Fibroblast of skin of right biceps (primary cell): Measurements from ENCODE around the gene ALOX5.

Experiments
- DNase-seq: peaks from one replicate; pipeline ENCODE4 v3.0.0-alpha.2; 2013

The ALOX5 gene

GRCh38 chr10:45425621-45426563, 51.9 kb downstream of the ALOX5 start:
- no peak for DNase-seq

- no peak for DNase-seq
These were observed 53.4 kb downstream of the ALOX5 start for GRCh38 chr10:45427262-45427969.

- DNase-seq: no peak
These were observed 54.0 kb downstream of the ALOX5 start for GRCh38 chr10:45427970-45428366.

- DNase-seq: no peak
These were observed 54.8 kb downstream of the ALOX5 start for GRCh38 chr10:45428611-45429510.

- DNase-seq: no peak
These were observed 55.8 kb downstream of the ALOX5 start for GRCh38 chr10:45429790-45430189.

DNA sequence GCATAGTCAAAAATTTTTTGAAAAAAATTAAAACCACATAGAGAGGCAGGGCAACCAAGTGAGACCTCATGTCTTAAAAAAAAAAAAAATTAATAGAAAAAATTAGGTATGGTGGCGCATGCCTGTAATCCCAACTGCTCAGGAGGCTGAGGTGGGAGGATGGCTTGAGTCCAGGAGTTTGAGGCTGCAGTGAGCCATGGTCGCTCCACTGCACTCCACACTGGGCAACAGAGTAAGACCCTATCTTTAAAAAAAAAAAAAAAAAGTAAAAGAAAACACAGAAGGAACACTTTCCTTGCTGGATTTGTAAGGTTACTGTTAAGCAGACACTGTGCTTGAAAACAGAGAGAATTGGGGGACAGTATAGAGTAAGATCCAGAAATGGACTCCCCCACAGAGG, 58.1 kb downstream of the ALOX5 start:
- DNase-seq: no peak

DNA sequence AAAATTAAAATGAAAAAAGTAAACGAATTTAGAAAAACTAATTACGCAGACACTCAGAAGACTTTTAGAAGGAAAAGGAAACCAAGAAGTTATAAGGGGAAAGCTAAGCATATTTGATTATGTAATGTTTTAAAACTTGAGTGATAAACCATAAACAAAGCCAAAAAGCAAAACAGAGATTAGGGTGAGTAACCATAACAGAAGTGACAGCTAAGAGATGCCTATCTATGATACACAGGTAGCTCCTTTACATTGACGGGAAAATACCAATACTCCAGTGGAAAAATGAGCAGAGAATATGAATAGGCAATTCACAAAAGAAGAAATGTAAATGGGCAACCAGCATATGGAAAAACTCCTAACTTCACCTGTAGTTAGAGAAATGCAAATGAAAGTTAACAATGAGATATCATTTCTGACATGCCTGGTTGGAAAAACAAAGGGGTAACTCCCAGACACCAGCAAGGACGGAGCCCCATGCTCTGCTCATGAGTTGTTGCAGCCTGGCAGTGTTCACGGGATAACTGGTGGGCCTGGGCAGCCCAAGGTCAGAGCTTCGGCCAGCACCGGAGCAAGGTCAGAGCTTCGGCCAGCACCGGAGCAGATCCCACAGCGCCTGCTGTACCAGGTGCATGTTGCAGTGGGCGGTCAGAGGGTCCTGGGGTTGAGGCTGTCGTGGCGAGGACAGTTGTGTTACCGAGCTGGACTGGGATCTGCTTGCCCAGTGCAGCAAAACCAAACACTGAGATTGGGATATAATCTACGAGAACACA, 58.9 kb downstream of the ALOX5 start:
- DNase-seq: no peak

GRCh38 chr10:45433716-45434469, 59.9 kb downstream of the ALOX5 start:
- DNase-seq: no peak

- no peak for DNase-seq
These were observed 63.8 kb downstream of the ALOX5 start for GRCh38 chr10:45437587-45438465.

DNA sequence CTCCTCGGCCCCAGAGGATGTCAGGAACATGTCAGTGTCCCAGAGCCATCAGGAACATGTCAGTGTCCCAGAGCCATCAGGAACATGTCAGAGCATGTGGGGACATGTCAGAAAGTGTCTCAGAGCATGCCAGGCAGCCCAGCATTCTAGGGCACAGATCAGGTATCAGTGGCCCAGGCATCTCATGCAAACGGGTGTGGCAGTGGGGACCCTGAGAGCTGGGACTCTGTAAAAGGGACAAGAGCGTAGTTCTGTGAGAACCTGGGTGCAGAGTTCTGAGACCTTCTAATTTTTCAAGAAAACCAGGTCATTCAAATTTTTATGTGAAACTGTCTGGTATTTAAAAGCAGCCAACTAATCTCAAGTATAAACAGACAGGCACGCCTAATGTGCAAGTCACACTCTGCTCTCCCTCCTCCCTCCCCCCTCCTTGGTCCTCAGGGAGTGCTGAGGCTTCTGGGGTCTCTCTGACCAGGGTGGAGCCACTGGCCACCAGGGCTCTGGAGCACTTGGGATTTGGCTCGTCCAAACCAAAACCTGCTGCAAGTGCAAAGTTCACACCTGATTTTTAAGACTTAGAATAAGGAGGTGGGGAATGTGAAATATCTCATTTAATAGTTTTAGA, 64.6 kb downstream of the ALOX5 start:
- no peak for DNase-seq

DNA sequence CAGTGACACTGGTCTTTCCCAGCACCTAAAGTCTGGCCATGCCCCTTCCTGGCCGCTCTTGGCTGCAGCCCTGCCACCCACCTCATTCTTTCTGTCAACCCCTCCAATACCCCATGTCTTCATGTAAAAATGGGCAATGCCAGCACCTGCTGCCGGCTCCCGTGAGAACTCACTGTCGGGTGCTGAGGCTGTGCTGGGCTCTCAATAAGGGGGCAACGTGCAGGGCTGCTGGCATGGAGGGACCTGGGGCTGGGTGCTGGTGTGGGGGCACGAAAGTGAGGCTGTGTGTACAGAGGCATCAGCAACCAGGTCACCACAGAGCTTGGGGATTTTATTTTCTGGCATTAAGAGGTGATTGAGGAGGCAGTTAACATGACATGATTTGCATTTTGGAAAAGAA, 65.3 kb downstream of the ALOX5 start:
- no peak for DNase-seq

DNA sequence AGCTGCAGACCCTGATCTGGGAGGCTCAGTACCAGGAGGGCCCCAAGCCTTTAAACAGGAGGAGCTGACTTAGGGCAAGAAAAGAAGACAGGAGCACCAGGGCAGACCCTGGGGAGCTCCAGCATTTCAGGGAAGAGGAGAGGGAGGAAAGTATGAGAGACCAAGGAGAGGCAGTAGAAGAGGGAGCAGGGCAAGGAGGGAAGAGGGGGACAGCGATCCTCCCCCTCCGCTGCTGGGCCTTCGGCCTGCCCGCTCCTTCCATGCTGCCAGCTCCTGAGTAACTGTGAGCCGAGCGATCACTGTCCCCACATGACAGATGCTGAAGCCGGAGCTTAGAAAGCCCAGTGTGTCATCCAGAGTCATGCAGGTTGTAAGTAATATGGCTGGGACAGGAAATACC, 65.9 kb downstream of the ALOX5 start:
- DNase-seq: no peak

DNA sequence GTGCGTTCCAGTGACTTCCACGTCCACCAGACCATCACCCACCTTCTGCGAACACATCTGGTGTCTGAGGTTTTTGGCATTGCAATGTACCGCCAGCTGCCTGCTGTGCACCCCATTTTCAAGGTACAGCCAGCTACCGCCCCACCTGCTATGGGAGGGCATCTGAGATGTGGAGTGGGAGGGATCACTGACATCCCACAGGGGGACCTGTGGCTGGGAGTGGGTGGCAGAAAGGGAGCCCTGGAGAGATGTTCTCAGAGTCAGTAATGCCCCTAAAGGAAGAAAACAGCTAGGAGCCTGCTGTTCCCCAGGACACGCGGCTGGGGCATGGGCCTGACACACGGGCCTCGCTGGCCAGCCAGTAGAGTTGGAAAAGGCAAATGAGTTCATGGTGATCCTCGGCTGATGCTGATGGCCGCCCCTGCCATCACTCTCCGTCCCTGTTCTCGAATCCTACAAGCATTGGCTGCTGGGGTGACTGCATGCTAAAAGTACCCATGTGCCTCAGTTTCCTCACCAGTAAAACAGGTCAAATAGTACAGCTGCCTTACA, 66.6 kb downstream of the ALOX5 start:
- DNase-seq: no peak

GRCh38 chr10:45441239-45442190, 67.5 kb downstream of the ALOX5 start:
- DNase-seq: no peak

DNA sequence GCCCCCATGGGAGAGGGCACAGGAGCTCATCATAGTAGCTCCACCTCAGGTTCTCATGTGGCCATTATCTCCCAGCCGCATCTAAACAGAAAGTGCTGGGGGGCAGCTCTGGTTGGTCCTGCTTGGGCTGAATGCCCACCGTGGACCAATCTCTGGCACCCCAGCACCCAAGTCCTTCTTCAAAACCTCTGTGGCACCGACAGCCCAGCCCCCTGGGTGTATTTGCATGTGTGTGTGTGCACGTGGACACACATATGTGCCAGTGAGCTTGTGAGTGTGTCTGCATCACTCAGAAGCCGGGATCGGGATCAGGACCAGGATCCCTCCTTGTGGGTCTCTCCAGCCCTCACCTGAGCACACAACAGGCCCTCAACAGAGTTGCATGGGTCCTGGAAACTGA, 68.2 kb downstream of the ALOX5 start:
- DNase-seq: no peak

DNA sequence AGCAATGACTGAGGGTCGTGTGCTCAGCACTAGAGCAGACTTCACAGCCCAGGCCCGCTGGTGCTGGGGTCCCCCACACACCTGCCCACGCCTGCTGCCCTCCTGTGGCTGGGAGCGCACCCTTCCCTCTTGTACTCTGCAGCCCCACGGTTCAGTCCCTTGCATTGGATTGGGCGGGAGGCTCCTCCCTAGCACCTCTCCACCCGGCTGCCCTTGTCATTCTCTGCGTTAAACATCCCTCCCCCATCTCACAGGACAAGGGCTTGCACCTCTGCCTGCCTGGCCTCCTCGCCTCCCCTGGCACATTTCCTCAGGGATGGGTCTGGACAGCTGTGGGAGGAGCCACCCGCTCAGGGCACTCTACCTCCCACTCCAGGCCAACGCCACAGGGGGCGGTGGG, 68.6 kb downstream of the ALOX5 start:
- DNase-seq: no peak

DNA sequence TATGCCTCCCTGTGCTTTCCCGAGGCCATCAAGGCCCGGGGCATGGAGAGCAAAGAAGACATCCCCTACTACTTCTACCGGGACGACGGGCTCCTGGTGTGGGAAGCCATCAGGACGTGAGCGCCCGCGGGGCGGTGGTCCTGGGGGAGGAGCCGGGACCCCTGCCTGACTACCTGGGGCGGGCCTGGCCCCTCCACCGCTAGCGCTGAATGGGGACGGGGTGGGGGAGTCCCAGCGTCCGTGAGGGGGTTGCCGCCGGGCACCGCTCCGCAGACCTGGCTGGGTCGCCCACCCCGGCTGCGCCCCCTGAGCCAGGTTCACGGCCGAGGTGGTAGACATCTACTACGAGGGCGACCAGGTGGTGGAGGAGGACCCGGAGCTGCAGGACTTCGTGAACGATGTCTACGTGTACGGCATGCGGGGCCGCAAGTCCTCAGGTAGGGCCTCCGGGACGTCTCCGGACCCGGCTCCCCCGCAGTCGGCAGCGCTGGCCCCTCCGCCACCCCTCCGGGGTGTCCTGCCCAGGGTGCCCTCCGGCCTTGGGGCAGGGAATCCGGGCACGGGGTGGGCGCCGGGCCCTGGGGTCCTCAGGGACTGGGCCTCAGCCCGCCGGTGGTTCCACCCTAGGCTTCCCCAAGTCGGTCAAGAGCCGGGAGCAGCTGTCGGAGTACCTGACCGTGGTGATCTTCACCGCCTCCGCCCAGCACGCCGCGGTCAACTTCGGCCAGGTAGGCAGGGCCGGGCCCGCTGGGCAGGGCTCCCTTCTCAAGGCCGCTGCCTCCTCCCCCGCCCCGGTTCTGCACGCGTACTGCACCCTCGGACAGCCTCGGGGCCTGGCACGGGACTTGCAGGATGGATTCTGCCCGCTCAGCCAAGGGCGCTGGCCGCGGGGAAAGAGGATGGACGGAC, 69.3 kb downstream of the ALOX5 start:
- no peak for DNase-seq
